ENCODE measurements around the gene DNAH17.
A peak's percentile ranks its signal among the peaks of the same experiment; 100 is the strongest.
"Not testable (repeated sequence)": the region's sequence is repeated elsewhere in the genome, so short reads cannot be mapped to it uniquely, and the experiment has no call there.

DNAH17 gene

DNA sequence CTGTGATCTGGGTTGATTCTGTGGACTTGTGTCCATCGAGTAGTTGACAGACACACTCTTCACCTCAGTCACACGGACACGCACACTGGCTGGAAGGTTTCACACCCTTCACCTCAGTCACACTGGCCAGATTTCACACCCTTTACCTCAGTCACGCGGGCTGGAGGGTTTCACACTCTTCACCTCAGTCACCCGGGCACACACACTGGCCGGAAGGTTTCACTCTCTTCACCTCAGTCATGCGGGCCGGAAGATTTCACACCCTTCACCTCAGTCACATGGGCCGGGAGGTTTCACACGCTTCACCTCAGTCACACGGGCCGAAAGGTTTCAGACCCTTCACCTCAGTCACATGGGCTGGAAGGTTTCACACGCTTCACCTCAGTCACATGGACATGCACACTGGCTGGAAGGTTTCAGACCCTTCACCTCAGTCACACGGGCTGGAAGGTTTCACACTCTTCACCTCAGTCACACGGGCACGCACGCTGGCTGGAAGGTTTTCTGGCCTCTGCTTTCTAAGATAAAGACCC, 102.5 kb downstream of the DNAH17 start:
- intact Hi-C loops (cut with DNase I), result no loop called here
- DNase-seq, result no peak

DNA sequence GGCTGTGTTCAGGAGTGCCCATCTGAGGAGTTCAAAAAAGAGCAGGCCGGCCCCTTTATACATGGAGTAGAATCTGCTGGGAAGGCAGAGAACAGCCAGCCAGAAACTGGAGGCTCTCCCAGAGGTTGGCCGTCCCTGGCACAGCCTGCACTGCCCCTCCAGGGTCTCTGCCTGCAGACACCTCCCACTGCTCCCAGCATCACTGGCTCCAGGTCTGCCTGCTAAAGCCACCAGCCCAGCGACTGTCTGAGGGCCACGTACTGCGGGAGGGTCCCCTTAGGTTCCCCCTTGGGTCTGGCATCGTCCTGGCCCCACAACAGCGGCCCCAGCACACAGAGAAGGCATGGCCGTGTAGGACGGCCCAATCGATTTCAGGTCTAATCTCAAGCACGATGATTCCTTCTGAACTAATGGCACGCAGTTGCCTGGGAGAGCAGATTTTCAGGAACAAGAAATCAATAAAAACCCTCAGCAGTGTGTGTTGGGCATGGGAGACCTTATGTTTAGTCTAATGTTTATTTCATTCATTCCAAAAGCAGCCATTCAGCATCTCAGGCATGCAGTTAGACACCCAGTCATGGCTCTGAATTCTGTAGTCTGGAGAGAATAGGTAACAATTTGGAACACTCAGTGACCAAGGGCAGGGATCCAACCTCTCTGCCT, 103.1 kb downstream of the DNAH17 start:
- no peak for DNase-seq
- intact Hi-C loops (cut with DNase I), result no loop called here

DNA sequence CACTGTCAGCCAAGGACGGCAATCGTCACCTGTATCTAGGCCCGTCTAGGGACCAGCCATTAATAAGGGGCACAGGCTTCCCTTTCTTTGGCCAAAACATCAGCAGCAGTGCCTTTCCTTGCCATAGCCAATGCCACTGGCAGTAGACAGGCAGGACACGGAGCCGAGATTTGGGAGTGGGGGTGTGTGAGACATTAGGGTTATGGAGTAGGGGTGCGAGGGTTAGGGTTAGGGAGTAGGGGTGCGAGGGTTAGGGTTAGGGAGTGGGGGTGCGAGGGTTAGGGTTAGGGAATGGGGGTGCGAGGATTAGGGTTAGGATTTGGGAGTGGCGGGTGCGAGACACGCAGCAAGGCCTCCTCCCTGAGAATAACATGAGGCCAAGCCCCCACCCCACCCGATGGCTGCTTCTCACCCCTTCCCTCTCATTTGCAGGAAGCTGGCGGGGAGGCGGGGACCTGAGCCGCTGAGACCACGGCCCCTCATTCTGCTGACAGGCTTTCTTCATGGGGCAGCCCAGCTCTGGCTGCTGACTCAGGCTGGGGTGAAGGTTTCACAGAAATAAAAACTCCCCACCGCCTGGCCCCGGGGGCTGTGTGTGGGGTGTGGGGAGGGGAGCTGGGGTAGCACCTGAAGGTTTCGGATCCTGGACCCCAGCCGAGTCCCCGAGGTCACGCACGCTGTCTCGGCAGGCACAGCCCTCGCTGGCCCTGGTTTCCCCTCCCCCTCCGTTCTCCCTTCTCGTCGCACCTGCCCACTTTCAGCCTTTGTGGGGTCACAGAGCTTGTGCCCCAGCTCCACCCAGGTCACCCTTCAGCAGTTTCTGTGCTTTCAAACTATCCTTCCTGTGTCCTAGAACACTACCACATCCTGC, 104.9 kb downstream of the DNAH17 start:
- intact Hi-C loops (cut with DNase I), result no loop called here
- no peak for DNase-seq

DNA sequence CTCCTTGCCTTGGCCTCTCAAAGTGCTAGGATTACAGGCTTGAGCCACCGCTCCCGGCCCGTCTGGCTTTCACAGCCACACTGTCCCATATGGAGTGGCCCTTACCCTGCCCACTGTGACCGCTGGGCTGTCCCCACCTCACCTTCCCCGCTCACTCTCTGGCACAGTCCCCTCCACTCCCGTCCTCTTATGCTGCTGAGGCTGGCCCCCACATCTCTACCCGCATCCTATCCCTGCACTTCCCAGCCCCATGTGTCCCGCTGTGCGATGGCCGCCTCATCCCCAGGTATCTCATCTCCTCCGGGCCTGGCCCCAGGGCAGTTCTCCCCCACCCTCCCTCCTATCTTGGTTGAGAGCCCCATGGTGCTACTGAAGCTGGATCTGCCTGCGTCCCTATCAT, 105.6 kb downstream of the DNAH17 start:
- no peak for DNase-seq
- intact Hi-C loops (cut with DNase I), result no loop called here

DNA sequence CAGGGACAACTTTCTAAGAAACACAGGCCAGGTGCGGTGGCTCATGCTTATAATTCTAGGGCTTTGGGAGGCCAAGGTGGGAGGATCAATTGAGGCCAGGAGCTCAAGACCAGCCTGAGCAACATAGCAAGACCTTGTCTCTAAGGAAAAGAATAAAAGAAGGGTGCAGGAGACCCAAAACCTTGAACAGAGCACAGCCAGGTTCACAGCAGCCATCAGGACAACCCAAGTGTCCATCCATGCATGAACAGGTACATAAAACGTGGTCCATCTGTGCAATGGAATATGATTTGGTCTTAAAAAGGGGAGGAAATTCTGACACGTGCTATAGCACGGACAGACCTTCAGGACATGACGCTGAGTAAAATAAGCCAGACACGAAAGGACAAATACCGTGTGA, 107.8 kb downstream of the DNAH17 start:
- no peak for DNase-seq
- intact Hi-C loops (cut with DNase I), result no loop called here

DNA sequence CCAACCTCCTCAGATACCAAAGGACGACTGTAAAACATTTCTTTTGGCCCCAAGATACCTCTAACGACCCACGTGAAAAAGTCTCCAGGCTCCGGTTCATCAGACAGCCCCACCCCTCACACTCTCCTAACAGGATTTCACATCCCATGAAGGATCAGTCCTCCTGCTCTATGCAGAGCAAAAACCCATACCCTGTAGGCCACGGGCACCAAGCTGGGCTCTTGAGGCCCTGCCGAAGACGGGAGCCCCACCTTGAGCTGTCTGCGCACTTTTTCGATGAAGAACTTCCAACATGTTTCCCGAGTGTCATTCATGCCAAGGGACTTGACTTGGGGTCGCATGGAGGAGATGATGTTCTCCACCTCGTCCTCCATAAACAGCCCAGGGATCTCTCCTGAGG, 108.8 kb downstream of the DNAH17 start:
- intact Hi-C loops (cut with DNase I), result no loop called here
- no peak for DNase-seq

DNA sequence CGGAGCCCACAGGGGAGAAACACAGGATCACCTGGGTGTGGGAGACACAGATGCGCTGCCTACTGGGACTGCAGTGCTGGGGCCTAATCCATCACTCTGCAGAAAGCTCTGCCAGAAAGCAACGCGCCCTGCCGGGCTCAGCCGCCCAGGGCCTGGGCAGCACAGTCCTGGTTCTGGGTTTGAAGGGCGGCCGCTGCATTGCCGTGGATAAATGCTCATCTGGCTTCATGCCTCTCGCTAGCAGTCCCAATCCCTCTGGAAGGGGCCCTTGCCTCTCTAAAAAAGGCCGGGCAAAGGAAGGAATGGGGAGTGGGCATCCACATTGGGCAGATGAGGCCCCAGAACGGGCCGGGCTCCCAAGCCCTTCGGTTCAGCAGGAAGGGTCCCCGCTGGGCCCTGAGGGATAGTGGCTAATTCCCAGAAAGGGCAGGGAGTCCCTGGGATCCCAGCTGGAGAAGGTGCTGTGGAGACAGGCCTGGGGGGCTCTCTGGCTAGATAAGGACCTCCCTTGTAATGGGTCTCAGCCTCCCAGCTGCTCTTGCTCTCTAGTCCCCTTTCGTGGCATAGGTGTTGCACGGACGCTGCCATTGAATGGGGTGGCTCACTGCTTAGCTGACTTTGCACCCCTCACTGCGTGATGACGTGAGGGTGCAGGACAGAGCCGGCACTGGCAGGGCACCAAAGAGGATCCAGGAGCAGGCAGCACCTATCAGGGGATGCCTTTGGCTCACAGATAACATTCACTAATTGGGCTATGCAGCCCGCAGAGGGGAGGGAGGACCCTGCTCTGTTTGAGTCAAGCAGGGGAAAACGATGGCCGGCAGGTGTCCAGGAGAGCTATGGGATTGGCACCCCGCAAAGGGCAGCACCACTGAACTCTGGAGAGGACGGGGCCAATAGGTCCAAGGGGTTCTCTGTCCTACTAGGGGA, 110.1 kb downstream of the DNAH17 start:
- no peak for DNase-seq
- intact Hi-C loops (cut with DNase I), result no loop called here

DNA sequence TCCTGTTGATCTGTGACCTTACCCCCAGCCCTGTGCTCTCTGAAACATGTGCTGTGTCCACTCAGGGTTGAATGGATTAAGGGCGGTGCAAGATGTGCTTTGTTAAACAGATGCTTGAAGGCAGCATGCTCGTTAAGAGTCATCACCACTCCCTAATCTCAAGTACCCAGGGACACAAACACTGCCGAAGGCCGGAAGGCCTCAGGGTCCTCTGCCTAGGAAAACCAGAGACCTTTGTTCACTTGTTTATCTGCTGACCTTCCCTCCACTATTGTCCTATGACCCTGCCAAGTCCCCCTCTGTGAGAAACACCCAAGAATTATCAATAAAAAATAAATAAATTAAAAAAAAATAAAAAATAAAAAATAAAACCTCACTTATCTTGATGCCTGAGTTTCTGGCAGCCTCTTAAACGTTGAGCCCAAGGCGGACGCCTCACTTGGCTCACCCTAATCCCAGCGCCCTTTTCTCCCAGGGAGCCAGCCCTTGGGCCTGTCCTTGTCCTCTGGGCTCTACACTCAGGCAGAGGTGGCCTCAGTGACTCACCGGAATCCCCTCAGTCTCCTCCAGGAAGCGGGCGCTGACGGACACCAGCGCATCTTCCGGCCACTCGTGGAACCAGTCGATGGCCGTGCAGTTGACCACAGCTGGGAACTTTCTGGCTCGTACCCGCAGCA, 110.9 kb downstream of the DNAH17 start:
- DNase-seq; intact Hi-C loops (cut with DNase I): not testable (repeated sequence)

DNA sequence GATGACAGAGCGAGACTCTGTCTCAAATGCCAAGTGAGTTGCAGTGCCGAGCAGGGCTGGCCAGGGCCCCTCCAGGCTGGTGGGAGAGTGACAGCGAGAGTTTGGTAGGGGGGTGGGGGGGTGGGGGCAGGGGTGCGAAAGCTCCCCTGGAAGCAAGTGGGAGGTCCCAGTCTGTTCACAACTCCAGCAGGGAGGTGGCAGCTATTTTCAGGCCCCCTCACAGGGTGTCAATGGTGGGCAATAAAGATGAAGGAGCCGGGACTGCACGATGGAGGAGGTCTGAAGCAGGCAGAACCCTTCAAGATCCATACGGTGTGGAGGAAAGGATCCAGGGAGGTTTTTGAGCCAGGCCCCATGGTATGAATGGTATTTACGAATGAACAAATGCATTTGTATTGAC, 115.0 kb downstream of the DNAH17 start:
- intact Hi-C loops (cut with DNase I), result no loop called here
- no peak for DNase-seq

DNA sequence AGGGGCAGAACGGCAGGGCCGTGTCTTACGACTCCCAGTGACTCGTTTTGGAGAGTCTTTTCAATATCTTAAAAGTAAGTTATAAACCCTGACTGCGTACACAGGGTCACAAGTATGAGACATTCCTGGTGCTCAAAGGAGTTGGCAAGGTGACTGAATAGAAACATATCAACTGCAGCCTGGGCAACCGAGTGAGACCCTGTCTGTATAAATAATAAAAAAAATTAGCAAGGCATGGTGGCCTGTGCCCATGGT, 115.5 kb downstream of the DNAH17 start:
- intact Hi-C loops (cut with DNase I), result no loop called here
- no peak for DNase-seq

DNA sequence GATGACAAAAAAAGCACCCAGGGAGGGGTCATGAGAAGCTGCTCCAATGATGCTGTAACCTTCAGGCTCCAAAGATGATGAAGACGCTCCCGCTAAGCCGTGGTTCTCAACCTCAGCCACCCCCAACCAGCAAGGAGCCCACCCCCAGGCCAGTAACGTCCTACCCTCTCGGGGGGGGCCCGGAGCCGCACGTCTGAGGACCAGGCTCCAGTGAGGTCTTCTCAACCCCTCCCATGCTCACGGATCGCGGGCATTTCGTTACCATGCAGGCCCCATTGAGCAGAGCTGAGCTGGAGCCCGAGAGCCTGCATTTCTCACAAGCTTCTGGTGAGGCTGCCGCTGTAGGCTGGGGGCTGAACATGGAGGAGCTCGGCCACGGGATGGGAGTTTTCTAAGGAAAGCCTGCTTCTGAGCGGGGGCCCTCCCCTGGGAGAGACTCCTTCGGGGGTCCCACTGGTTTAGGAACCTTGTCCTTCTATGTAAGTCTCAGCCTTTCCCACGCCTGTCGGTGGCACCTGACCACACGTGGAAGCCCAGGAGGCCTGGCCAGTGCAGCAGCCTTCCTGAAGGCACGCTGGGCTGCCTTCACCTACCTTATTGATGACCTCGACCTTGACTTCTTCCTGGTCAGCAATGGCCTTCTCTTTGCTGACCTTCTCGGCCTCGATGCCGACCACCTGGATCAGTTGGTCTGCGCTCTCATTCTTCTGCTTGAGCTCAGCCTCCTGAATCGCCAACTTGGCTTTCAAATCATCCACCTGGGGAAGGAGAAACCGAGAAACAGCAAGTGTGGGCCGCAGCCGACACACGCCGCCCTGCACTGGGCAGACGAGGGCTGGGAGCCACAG, 116.0 kb downstream of the DNAH17 start:
- DNase-seq, result no peak
- intact Hi-C loops (cut with DNase I), result no loop called here

DNA sequence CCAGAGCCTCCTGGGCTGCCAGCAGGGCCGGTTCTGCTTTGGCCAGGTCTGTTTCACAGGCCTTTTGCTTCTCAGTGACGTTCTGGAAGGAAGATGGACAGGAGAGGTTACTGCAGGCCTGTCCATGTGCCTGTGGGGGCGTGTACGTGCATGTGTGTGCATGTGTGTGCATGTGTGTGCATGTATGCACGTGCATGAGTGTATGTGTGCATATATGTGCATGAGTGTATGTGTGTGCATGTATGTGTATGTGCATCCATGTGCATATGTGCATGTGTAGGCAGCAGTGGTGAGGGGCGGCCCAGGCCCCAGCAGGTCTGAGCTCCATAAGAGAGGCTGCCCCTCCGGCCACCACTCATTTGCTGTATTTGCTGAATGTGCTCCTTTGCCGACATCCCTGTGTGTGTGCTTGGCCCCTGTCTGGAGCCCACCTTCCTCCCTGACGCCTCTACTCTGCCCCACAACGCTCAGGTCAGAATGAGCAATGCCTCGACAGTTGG, 117.0 kb downstream of the DNAH17 start:
- no peak for DNase-seq
- intact Hi-C loops (cut with DNase I), result no loop called here

DNA sequence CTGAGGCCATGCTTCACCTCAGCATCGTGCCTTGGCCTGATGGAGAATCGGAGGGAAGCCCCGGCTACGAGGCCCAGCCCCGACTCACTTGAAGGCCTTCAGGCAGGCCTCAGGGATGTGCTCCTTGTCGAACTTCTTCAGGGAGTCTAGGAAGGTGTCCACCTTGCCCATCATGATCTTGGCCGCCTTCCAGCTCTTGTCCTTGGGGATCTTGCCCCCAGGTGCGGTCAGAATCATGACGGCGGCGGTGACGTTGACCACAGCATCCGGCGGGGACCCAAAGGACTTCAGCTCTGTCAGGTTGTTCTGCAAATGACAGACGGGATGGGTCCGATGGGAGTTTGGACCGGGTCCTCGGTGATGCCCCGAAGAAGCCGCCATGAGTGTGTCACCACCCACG, 117.5 kb downstream of the DNAH17 start:
- intact Hi-C loops (cut with DNase I), result no loop called here
- no peak for DNase-seq

DNA sequence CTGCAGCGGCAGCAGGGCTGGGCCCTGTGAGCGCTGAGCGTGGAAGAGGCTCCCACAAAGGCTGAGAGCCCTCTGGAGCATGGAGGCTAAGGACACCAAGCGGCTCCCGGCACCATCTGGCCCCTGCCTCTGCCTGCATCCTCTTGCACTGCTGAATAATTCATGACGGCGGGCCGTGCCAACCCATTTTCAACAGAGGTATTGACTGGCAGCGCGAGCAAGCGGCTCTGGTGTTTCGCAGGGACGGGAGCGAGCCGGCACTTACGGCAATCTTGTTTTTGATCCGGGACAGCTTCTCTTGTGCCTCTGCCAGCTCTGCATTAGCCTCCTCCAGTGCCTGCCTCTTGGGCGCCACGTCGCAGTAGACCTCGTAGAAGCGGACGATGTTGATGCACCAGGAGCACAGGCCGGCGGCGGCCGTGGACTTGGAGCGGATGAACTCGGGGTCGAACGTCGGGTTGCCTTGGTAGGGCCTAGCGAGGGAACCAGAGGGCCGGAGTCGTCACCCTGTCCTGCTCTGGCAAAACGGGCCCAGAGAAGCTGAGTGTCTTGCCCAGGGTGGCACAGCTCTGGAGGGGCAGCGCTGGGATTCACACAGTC, 118.4 kb downstream of the DNAH17 start:
- intact Hi-C loops (cut with DNase I), result no loop called here
- peak; percentile 87 to 99 (median 96) for DNase-seq

DNA sequence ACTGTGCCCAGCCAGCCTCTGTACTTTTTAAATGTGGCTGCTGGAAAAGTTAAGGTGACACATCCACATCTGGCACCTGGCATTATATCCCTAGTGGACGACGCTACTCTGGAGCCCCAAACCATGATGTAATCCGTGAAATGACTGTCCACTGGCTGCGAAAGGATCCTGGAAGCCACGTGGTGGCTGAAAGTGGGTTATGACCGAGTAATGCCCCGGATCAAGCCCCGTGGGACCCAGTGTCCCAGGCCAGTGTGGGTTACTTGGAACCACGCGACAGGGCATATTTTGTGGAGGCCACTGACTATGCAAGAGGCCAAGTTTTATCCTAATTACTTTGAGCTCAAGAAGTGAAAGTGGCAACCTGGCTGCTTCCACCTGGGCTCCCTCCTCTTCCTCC, 119.1 kb downstream of the DNAH17 start:
- peak in 15 of 42 donors; percentile 12 to 65 (median 39) for DNase-seq
- intact Hi-C loops (cut with DNase I), result no loop called here

DNA sequence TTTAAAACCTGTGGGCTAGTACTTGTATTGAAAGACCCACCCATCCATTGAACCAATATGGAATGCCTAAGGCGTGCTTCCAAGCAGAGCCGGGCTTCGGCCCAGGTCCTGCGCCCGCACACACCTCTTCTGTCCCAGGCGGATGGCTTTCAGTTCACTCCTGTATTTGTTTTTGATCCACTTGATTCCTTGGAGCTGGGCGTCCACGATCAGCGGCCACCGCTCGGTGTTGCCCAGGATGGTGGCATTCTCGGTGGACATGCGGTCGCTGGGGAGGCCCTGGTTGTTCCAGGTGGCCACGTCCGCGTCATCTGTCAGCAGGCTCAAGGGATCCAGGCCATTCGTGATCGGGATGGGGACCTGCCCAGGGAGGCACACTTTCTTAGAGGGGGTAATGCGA, 122.8 kb downstream of the DNAH17 start:
- intact Hi-C loops (cut with DNase I), result no loop called here
- no peak for DNase-seq

DNA sequence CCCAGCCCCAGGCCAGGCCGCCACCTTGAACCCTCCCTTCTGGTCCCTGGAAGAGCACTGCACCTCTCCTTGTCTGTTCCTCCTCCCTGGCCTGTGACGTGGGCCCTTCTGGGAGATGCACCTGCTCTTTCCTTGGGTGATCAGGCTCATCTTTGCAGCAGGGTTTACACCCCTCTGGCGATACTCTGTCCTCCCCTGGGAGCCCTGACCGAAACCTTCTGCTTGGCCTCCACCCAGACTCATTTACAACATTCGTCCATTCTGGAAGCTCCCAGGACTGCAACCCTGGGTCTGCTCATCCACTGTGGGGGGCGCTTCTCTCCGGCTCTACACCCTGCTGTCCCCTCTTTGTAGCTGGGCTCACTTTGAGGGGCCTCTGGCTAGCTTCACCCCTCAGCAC, 125.4 kb downstream of the DNAH17 start:
- DNase-seq, result no peak
- intact Hi-C loops (cut with DNase I), result no loop called here
